ENCODE data around the gene C9orf72.
A peak's percentile ranks its signal among the peaks of the same experiment; 100 is the strongest.
"Not testable (repeated sequence)": the region's sequence is repeated elsewhere in the genome, so short reads cannot be mapped to it uniquely, and the experiment has no call there.

C9orf72 gene

GRCh38 chr9:27514551-27514950, 58.7 kb downstream of the C9orf72 start:
- DNase-seq (ENCODE audit: low read depth, low spot score), result peak; percentile 31

- no peak for DNase-seq (ENCODE audit: low read depth, low spot score)
These were observed 61.5 kb downstream of the C9orf72 start for GRCh38 chr9:27511771-27512170.

DNA sequence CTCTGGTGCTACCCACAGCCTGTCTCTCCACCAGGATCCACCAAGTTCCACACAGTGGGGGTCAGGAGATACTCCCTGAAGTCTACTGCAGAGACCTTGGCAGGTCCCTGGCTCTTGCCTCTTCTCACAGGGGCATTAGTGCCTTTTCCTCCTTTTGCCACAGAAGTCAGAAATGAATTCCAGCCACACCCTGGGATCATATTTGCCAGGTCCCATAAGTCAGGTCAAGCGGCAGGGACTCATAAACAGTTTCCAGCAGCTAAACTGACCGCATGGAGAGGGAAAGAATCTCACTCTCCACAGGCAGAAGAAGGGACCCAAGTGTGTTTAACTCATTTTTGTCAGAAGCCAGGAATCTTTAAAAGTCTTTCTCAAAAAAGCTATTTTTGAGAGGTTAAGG, 62.5 kb downstream of the C9orf72 start:
- DNase-seq (ENCODE audit: low read depth, low spot score), result no peak

DNA sequence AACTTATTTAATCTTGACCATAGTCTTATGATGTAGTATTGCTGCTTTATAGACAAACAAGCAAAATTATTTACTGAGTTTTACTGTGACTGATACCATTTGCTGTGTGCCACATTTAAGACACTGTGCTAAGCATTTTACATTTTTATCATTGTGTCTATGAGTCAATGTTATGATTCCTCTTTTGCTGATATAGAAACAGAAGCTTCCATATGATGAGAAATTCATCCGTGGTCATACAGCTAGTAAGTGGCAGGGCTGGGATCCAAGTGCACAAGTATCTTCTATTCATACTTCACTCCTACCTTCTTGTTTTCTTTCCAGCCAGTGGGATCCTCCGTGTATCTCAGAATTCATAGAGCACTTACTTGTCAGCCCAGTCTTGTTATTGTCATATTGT, 66.3 kb downstream of the C9orf72 start:
- DNase-seq (ENCODE audit: low read depth, low spot score), result no peak

DNA sequence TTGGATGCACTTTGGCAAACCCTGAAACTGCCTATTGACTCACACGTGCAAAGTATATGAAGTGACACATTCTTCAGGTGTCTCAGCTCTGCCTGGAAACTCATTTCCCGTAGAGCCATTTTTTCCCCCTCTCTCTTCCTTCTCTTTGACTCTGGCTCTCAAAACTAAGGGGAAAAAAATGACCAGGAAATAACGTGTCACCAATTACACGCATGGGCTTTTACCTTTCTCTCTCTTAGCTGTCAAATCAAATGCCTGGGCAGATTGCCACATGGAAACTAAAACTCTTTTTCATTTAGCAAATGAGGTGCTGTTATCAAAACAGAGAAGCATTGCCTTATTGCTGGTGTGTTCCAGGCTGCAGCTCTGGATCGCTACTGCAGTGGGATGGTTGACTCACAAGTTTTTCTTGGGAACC, 67.5 kb downstream of the C9orf72 start:
- peak; percentile 73 for DNase-seq (ENCODE audit: low read depth, low spot score)

DNA sequence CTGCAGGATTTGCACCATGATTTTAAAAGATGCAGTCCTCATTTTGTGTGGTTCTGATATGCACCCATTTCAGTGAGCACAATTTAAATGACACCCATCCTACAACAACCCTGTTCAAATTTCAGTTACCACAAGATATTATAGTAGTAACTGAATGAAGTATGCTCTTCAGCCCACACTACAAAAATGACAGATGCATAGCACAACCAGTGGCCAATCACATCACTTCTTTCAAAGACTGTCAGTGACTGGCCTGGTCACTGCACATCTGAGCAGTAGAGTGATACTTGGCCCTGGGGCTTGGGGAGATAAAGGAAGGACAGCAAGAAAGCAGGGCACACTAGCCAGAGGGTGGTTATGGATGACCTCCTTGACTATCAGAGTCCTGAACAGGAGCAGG, 69.0 kb downstream of the C9orf72 start:
- no peak for DNase-seq (ENCODE audit: low read depth, low spot score)

- DNase-seq (ENCODE audit: low read depth, low spot score), result no peak
These were observed 69.7 kb downstream of the C9orf72 start for GRCh38 chr9:27503623-27504022.

GRCh38 chr9:27500902-27501301, 72.4 kb downstream of the C9orf72 start:
- not testable (repeated sequence) for DNase-seq (ENCODE audit: low read depth, low spot score)

- DNase-seq (ENCODE audit: low read depth, low spot score), result peak; percentile 22
These were observed 73.8 kb downstream of the C9orf72 start for GRCh38 chr9:27499451-27499850.

DNA sequence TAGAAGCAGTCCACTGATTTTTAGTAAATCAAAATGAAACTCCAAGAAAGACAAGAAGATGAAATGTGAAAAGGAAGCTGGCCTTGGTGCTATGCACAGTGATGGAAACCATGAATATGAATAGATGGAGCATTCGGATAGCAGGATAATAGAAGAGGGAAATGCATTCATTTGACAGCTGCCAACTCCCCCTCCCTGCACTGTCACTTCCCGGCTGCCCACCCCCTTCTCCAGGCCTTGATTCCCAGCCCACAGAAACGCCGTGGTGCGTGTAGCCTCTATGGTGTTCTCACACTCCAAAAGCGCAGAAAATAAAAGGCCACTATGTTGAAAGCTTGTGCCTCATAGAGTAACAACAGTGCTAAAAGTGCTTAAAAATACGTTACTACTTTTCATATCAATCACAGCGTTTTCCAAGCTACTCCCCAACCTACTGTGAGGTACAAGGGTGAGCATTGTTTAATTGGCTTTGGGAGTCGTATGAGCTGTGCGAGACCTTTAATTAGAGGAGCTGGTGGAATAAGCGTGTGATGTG, 75.3 kb downstream of the C9orf72 start:
- DNase-seq (ENCODE audit: low read depth, low spot score), result peak; percentile 9

All from astrocyte of the hippocampus (primary cell).